GM12864 (cell line): ENCODE measurements around the gene PINLYP.

Experiments used
- DNase-seq: peaks from one replicate; pipeline ENCODE4 v3.0.0-alpha.2; 2011; ENCODE audit warnings: low read depth
- H3K4me3 ChIP-seq: 2 replicates; pipeline ENCODE4 v1.5.1; 2011; ENCODE audit warnings: mild to moderate bottlenecking, low read depth, low read length, control low read depth
- CTCF ChIP-seq: IDR thresholded peaks from 2 replicates; pipeline ENCODE4 v1.5.1; 2011; ENCODE audit warnings: low read depth, mild to moderate bottlenecking, moderate library complexity, low read length, control low read depth, inconsistent platforms; ENCODE audit errors: missing control alignments

PINLYP gene

DNA sequence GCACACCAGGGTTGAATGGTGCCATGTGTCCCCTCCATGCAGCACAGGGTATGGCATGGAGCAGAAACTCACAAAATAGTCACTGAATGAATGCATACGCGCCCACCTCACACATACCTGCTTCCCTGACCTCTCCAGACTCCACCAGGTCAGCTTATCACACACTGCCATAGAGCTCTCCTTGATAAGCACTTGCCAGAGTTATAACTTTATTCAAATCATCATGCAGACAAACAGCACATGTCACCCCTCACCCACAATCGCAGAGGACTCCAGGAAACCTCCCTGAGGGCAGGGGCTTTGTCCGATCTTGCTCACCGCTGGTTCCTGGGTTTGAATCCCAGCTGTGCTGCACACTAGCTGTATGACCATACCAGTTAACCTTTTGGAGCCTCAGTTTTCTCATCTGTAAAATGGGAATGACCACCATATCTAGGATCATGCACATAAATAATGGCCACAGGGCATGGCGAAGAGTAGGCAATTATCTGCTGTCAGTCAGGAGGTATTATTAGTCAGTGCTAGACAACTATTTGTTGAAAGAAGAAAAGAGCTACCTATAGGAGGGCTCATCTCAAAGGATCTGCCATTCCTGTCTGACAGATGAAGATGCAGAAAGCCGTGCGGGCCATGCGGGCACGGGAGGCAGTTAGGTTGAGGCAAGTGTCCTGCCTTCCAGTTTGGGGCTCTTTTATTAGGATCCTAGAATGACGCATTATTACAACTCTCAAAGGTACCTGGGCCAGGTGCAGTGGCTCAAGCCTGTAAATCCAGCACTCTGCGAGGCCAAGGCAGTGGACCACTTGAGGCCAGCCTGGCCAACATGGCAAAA lies 14.2 kb upstream of the PINLYP start:
- DNase-seq = no peak
- TF ChIP-seq CTCF = no peak
- H3K4me3 ChIP-seq = no peak overlapping the region

- DNase-seq = no peak
- H3K4me3 ChIP-seq = no peak overlapping the region
- no peak for TF ChIP-seq CTCF
Observed at GRCh38 chr19:43562226-43562697, 13.3 kb upstream of the PINLYP start.

GRCh38 chr19:43562698-43563241 lies 12.8 kb upstream of the PINLYP start:
- no peak overlapping the region for H3K4me3 ChIP-seq

GRCh38 chr19:43563816-43564457 lies 11.7 kb upstream of the PINLYP start:
- TF ChIP-seq CTCF = no peak
- no peak for DNase-seq
- H3K4me3 ChIP-seq = no peak overlapping the region

More at GRCh38 chr19:43562698-43563241, 12.8 kb upstream of the PINLYP start:
- peak; percentile 48 for DNase-seq
- TF ChIP-seq CTCF = no peak

GRCh38 chr19:43564800-43565199 lies 10.8 kb upstream of the PINLYP start:
- DNase-seq = no peak
- no peak for TF ChIP-seq CTCF

DNA sequence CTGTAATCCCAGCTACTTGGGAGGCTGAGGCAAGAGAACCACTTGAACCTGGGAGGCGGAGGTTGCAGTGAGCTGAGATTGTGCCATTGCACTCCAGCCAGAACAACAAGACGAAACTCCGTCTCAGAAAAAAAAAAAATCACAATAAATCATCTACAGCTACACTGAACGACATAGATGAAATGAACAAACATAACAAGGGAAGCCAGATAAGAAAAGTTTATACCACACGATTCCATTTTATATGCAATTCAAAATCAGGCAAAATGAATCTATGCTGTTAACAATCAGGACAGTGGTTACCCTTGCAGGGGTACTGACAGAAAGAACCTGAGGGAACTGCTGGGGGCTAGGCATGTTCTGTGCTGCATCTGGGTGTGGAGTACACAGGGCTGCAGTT lies 5.9 kb upstream of the PINLYP start:
- no peak overlapping the region for H3K4me3 ChIP-seq
- no peak for TF ChIP-seq CTCF
- DNase-seq = no peak

More at GRCh38 chr19:43564800-43565199, 10.8 kb upstream of the PINLYP start:
- H3K4me3 ChIP-seq = no peak overlapping the region
